ENCODE measurements around the gene IL1RAPL1.

- TF ChIP-seq, protein P1, sequence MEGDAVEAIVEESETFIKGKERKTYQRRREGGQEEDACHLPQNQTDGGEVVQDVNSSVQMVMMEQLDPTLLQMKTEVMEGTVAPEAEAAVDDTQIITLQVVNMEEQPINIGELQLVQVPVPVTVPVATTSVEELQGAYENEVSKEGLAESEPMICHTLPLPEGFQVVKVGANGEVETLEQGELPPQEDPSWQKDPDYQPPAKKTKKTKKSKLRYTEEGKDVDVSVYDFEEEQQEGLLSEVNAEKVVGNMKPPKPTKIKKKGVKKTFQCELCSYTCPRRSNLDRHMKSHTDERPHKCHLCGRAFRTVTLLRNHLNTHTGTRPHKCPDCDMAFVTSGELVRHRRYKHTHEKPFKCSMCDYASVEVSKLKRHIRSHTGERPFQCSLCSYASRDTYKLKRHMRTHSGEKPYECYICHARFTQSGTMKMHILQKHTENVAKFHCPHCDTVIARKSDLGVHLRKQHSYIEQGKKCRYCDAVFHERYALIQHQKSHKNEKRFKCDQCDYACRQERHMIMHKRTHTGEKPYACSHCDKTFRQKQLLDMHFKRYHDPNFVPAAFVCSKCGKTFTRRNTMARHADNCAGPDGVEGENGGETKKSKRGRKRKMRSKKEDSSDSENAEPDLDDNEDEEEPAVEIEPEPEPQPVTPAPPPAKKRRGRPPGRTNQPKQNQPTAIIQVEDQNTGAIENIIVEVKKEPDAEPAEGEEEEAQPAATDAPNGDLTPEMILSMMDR (IDR thresholded peaks at IDR 0.05; ENCODE audit: poor library complexity, severe bottlenecking): no peak
- no peak for TF ChIP-seq EP300 (conservative IDR thresholded peaks at IDR 0.05; ENCODE audit: poor library complexity, severe bottlenecking)
- TF ChIP-seq TAF1 (IDR thresholded peaks at IDR 0.05; ENCODE audit: low read depth): no peak
- TF ChIP-seq POLR2AphosphoS5 (IDR thresholded peaks at IDR 0.05): no peak
- no peak for TF ChIP-seq MXI1 (conservative IDR thresholded peaks at IDR 0.05; ENCODE audit: poor library complexity, severe bottlenecking)
- TF ChIP-seq RAD21 (conservative IDR thresholded peaks at IDR 0.05): no peak
- TF ChIP-seq EZH2 (IDR thresholded peaks at IDR 0.05; ENCODE audit: borderline replicate concordance, insufficient read depth, low read length, poor library complexity, severe bottlenecking): no peak
Observed at GRCh38 chrX:28668303-28668702, 81.1 kb downstream of the IL1RAPL1 start.
